HCT116 (cell line): ENCODE measurements around the gene CDKAL1. TPM values are rescaled to one million over a fixed set of nuclear protein-coding genes. Genes with fewer than 3 reads are reported as not detected.

ENCODE experiments used
- ATAC-seq: fragments of 200-7000 bp; cut with Tn5 transposase; 2 replicates; pipeline ENCODE4 v1.9.1; 2020; ENCODE audit warnings: mild to moderate bottlenecking, moderate library complexity
- BruUV-seq: library from RNA; stranded (reverse); fragments of 400-500 nt; replicated peaks from 2 replicates; lab custom pipeline; 2021; lab: Mats Ljungman, UMichigan
- CTCF ChIA-PET: fragments of 300-600 bp; sonication (Branson Sonifier 250); formaldehyde crosslinking; loops from one replicate; lab custom pipeline; 2021; ENCODE audit warnings: antibody characterized with exemption; lab: Charles Lee
- POLR2A ChIA-PET: fragments of 300-600, 350-600 bp; sonication (Branson Sonifier 250); formaldehyde crosslinking; loops from one replicate; lab custom pipeline; 2021; ENCODE audit warnings: antibody characterized with exemption; lab: Charles Lee
- RAD21 ChIA-PET, 2 experiments: fragments of 300-600 bp; sonication (Branson Sonifier 250); formaldehyde crosslinking; loops; one replicate each; lab custom pipeline; 2023; ENCODE audit warnings: low total read pairs in 2 of 2; ENCODE audit not compliant: uncharacterized antibody in 2 of 2, unreplicated experiment in 2 of 2, low non-redundant PET in 1 of 2; lab: Charles Lee
- DNase-seq: peaks from one replicate; pipeline ENCODE4 v3.0.0-alpha.2; 2010; ENCODE audit warnings: low read depth, low spot score
- H2AFZ ChIP-seq: fragments of 200-600 bp; shearing (Covaris generic), sonication (generic); 2 replicates; pipeline ENCODE4 v1.6.1; 2017; ENCODE audit warnings: low read depth, mixed run types, mixed read lengths, antibody characterized with exemption, low read length; ENCODE audit not compliant: poor library complexity, severe bottlenecking
- H3K27ac ChIP-seq: 2 replicates; pipeline ENCODE4 v1.5.1; 2012; ENCODE audit warnings: low read depth, low read length
- H3K27me3 ChIP-seq: fragments of 200-600 bp; sonication (generic); 2 replicates; pipeline ENCODE4 v1.6.1; 2016; ENCODE audit warnings: mixed run types, low read length, mixed read lengths; ENCODE audit not compliant: insufficient read depth
- H3K36me3 ChIP-seq, 2 experiments: fragments of 200-500 bp in 1 of 2; fragments of 200-600 bp in 1 of 2; sonication (Bioruptor generic) in 1 of 2; sonication (generic) in 1 of 2; 2 replicates each; pipeline versions ENCODE4 v1.5.1 to v1.6.1; 2014 to 2016; ENCODE audit warnings: low read length in 2 of 2, inconsistent platforms in 1 of 2, mixed read lengths in 1 of 2, mixed run types in 1 of 2; ENCODE audit not compliant: insufficient read depth in 2 of 2, control insufficient read depth in 1 of 2
- H3K4me1 ChIP-seq, 2 experiments: fragments of 200-600 bp in 1 of 2; sonication (generic) in 1 of 2; 2 replicates each; pipeline versions ENCODE4 v1.5.1 to v1.6.1; 2012 to 2017; ENCODE audit warnings: low read length in 2 of 2, inconsistent platforms in 1 of 2, mild to moderate bottlenecking in 1 of 2, mixed read lengths in 1 of 2, mixed run types in 1 of 2, moderate library complexity in 1 of 2; ENCODE audit not compliant: insufficient read depth in 2 of 2, control insufficient read depth in 1 of 2
- H3K4me2 ChIP-seq: fragments of 200-600 bp; sonication (generic); 2 replicates; pipeline ENCODE4 v1.6.1; 2017; ENCODE audit warnings: mixed run types, low read length, mixed read lengths
- H3K4me3 ChIP-seq, 2 experiments: fragments of 200-600 bp in 1 of 2; sonication (generic) in 1 of 2; replicated peaks in 1 of 2; 2 replicates each; pipeline ENCODE4 v1.5.1; 2011 to 2016; ENCODE audit warnings: low read length in 2 of 2, control low read depth in 1 of 2, low read depth in 1 of 2, mild to moderate bottlenecking in 1 of 2, mixed read lengths in 1 of 2, mixed run types in 1 of 2
- H3K79me2 ChIP-seq: fragments of 200-600 bp; sonication (generic); 2 replicates; pipeline ENCODE4 v1.6.1; 2017; ENCODE audit warnings: mild to moderate bottlenecking, mixed run types, low read length, moderate library complexity, mixed read lengths; ENCODE audit not compliant: insufficient read depth
- H3K9ac ChIP-seq: fragments of 200-600 bp; sonication (generic); 2 replicates; pipeline ENCODE4 v1.6.1; 2016; ENCODE audit warnings: low read length, mixed read lengths
- H3K9me2 ChIP-seq: fragments of 200-600 bp; sonication (generic), shearing (Covaris generic); 2 replicates; pipeline ENCODE4 v1.6.1; 2017; ENCODE audit warnings: mixed run types, mild to moderate bottlenecking, moderate library complexity; ENCODE audit not compliant: insufficient read depth
- H3K9me3 ChIP-seq, 2 experiments: fragments of 200-500 bp in 1 of 2; fragments of 200-600 bp in 1 of 2; sonication (Bioruptor generic) in 1 of 2; sonication (generic) in 1 of 2; 2 replicates each; pipeline ENCODE4 v1.6.1; 2014 to 2017; ENCODE audit warnings: low read length in 2 of 2, mixed read lengths in 2 of 2, inconsistent platforms in 1 of 2, low read depth in 1 of 2, mild to moderate bottlenecking in 1 of 2, mixed run types in 1 of 2, moderate library complexity in 1 of 2; ENCODE audit not compliant: control insufficient read depth in 1 of 2, insufficient read depth in 1 of 2
- H4K20me1 ChIP-seq: fragments of 200-600 bp; sonication (generic), shearing (Covaris generic); 2 replicates; pipeline ENCODE4 v1.6.1; 2017; ENCODE audit warnings: mixed run types, mild to moderate bottlenecking, moderate library complexity; ENCODE audit not compliant: insufficient read depth
- FOSL1 ChIP-seq: IDR thresholded peaks from 2 replicates; pipeline ENCODE4 v1.6.1; 2012; ENCODE audit warnings: low read depth
- MAX ChIP-seq: IDR thresholded peaks from 2 replicates; pipeline ENCODE4 v1.6.1; 2012
- POLR2AphosphoS5 ChIP-seq: IDR thresholded peaks from 2 replicates; pipeline ENCODE4 v1.6.1; 2011; ENCODE audit warnings: mild to moderate bottlenecking, low read depth, low read length, moderate library complexity
- SIN3A ChIP-seq: IDR thresholded peaks from 2 replicates; pipeline ENCODE4 v1.6.1; 2012; ENCODE audit warnings: low read depth
- ZFX ChIP-seq: fragments of 450-650 bp; IDR thresholded peaks from 2 replicates; pipeline ENCODE4 v1.6.1; 2017
- ZNF274 ChIP-seq: fragments of 200-500 bp; sonication (Bioruptor generic); IDR thresholded peaks from 2 replicates; pipeline ENCODE4 v1.6.1; 2014; ENCODE audit warnings: mild to moderate bottlenecking, low read depth, low read length, inconsistent platforms
- intact Hi-C: fragments of 100-400 bp; cut with micrococcal nuclease; formaldehyde crosslinking; loops from 2 replicates; pipeline ENCODE4 v1.10.0; 2022
- total RNA-seq: library from RNA; stranded (reverse); gene quantifications from one replicate; pipeline ENCODE4 v1.2.1, GENCODE V29; 2021; ENCODE audit not compliant: unreplicated experiment
- TF ChIP-seq, protein P1 (sequence below): IDR thresholded peaks from 2 replicates; pipeline ENCODE4 v1.6.1; 2012

The CDKAL1 gene
- total RNA-seq, 1 experiment from 2014 or later = 14.9 TPM

DNA sequence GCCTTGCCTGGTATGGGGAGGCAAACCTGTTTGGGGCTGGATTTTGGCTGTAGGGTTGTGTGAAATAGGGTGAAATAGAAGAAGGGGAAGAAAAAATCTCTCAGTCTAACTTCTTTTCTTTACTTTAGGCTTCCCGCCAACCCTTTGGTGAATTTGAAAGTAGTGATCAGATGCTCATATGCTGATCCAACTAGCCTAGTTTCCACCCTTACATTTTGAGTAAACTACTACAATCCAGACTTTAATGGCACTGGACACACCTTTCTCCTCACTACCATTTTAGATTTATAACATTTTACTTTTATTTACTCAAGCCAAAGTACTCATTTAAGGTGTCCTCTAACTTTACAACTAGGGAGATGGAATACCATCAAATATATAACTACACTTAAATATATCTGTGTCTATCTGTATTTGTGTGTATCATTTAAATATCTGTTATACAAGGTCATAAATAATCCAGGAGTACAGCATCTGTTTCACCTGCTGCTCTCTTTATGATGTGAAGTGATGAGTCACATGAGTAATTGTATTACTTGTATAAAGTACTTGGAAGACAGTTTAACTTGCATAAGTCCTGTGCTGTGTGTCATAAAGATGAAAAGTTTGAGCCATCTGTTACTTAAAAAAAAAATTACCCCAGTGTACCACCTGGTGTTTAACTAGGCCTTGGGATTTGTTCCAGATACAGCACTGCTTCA, 172.1 kb downstream of the CDKAL1 start:
- H3K79me2 ChIP-seq = no peaks in the 10 kb centered on the region; the same call in 1 of the 2 replicates
- H3K9me2 ChIP-seq = no peaks in the 10 kb centered on the region
- H2AFZ ChIP-seq = no peak overlapping the region
- ChIA-PET RAD21 (no interaction called here), POLR2A (no interaction called here), CTCF (no interaction called here)
- H4K20me1 ChIP-seq = no peaks in the 10 kb centered on the region
- TF ChIP-seq SIN3A (no peak), FOSL1 (0 out of 2 replicates have a peak, but pooled peaks have one; percentile 8), MAX (no peak)
- TF ChIP-seq, protein P1, sequence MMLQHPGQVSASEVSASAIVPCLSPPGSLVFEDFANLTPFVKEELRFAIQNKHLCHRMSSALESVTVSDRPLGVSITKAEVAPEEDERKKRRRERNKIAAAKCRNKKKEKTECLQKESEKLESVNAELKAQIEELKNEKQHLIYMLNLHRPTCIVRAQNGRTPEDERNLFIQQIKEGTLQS = no peak
- H3K9ac ChIP-seq = no peak overlapping the region
- H3K36me3 ChIP-seq = no peaks in the 10 kb centered on the region
- H3K27me3 ChIP-seq = no peaks in the 10 kb centered on the region
- no peak overlapping the region for H3K4me3 ChIP-seq
- H3K4me1 ChIP-seq = no peaks in the 10 kb centered on the region
- no peak overlapping the region for H3K27ac ChIP-seq
- DNase-seq (peak; percentile 7), ATAC-seq (peak; percentile 55; the same call in 1 of the 2 replicates)
- no peaks in the 10 kb centered on the region for H3K9me3 ChIP-seq
- intact Hi-C loops = no loop called here
- no peak overlapping the region for H3K4me2 ChIP-seq
- no TSS peak for BruUV-seq

- Histone ChIP-seq H3K27ac (no peak overlapping the region), H4K20me1 (no peaks in the 10 kb centered on the region), H3K79me2 (no peaks in the 10 kb centered on the region; the same call in 1 of the 2 replicates), H3K9me2 (no peaks in the 10 kb centered on the region)
- ChIA-PET POLR2A (no interaction called here), CTCF (no interaction called here)
- intact Hi-C loops = no loop called here
- TF ChIP-seq ZFX (no peak), POLR2AphosphoS5 (no peak), ZNF274 (no peak)
- TF ChIP-seq, all 23 proteins: peak for 0
- DNase-seq (no peak), ATAC-seq (no peak)
- H3K4me3 ChIP-seq = no peak overlapping the region
- no peak overlapping the region for H2AFZ ChIP-seq
- no peaks in the 10 kb centered on the region for H3K4me1 ChIP-seq
- H3K4me2 ChIP-seq = no peak overlapping the region
- H3K36me3 ChIP-seq = no peaks in the 10 kb centered on the region
- RAD21 ChIA-PET = interaction anchor here in 1 of 2 experiments (0.6 kb wide), 1 partner anchor 584 kb away, joined by 9 read pairs; no protein-coding TSS in a partner anchor
- no peak overlapping the region for H3K9ac ChIP-seq
- no peaks in the 10 kb centered on the region for H3K27me3 ChIP-seq
- no TSS peak for BruUV-seq
- no peaks in the 10 kb centered on the region for H3K9me3 ChIP-seq
Measured at GRCh38 chr6:20706939-20707485, 172.8 kb downstream of the CDKAL1 start.
